ENCODE results near the gene PPIL1.
"Not testable (repeated sequence)": the region's sequence is repeated elsewhere in the genome, so short reads cannot be mapped to it uniquely, and the experiment has no call there.

Gene PPIL1

DNA sequence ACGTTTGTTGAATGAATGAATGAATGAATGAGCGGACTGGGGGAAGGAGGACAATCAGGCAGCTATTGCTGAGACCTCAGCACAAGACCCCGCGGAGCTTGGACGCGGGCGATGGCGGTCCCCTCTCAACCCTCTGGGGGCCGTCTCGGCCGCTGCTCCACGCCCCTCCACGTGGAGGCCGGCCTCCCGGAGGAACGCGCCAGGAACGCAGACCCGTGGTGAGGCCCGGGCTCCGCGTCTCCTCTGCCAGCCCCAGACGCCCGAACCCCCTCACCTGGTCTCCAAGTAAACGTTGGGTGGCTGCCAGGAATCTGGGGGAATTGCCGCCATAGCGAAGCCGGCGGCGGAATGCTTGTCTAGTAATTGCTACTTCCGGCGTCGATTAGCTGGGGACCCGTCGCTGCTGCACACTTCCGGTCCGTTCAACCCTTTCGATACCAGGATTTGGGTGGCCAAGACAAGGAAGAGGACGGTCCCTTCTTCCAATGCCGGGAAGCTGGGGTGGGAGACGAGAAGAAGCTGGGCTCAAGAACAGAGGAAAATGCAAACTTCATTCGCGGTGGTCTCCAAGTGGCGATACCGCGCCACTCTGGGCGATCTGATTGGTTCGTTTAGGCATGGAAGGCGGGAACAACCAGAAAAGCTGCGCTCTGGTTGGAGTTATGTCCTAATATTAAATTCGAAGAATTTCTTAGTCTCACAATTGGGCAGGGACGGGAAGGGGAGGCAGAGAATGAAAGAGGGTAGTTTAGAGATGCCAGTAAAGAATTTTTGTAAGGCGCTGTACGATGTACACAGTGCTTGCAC, at the start of gene PPIL1:
Gene PPIL1, minus strand, starts transcription at position 361 of the 807 bp plus-strand sequence. Its CDS starts 31 bp downstream, at position 330.
- DNase-seq (ENCODE audit: low read depth in 4 of 4, low spot score in 1 of 4) = peak; percentile 57 to 75 (median 72)

DNA sequence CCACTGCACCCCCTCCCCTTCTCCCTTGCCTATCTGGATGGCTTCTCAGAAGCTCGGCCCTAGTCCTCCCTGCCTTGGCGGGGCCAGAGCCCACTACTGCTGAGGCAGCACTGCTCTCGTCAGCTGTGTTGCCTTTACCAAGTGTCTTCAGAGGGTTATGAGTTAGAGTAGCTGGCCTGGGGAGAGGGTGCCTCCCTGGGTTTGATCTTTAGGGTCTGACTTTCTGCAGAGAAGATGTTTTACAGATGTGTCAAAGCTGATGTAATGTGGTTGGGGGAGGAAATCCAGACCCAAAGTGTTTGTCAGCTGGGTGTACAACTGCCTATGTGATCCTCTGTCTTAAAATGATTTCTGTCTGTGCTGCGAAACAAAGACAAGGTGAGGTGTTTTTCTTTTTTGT, 49.5 kb upstream of the PPIL1 start:
- DNase-seq (ENCODE audit: low read depth in 4 of 4, low spot score in 1 of 4) = no peak

- DNase-seq (ENCODE audit: low read depth in 4 of 4, low spot score in 1 of 4) = no peak
Measured at GRCh38 chr6:36920546-36920945, 45.9 kb upstream of the PPIL1 start.

DNA sequence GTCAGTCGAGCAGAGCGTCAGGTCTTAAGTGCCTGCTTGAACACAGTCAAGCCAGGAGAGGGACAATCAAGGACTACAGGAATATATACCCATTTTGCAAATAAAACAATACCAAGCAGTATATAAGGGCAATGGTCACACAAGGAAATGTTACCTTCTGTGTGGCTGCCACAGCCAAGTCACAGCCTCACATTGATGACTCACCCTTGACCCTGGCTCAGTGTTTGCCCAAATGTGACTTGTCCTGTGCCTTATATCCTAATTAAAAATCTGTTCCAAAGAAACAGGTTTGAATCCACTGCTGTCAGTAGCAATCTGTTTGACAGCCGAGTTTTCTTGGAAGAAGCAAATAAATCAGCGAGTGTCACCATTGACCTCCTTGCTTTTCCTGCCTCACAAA, 45.4 kb upstream of the PPIL1 start:
- no peak for DNase-seq (ENCODE audit: low read depth in 4 of 4, low spot score in 1 of 4)

GRCh38 chr6:36917541-36918193, 43.1 kb upstream of the PPIL1 start:
- DNase-seq (ENCODE audit: low read depth in 4 of 4, low spot score in 1 of 4) = no peak

DNA sequence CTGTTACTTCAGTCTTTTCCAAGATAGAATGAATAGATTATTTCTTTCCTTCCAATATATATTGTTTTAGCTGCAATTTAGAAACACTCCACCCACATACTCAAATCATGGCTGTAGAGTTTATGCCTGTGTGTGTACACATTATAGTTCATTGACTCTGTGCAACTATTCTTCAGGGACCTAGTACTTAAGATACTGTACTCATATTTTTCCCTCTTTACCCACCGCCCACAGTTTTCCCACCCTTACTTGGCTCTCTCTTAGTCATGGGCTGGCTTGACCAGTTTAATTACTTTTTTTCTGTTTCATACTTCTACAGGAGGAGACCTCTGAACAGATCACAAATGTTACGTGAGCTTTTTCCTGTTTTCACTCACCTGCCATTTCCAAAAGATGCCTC, 41.5 kb upstream of the PPIL1 start:
- no peak for DNase-seq (ENCODE audit: low read depth in 4 of 4, low spot score in 1 of 4)

DNA sequence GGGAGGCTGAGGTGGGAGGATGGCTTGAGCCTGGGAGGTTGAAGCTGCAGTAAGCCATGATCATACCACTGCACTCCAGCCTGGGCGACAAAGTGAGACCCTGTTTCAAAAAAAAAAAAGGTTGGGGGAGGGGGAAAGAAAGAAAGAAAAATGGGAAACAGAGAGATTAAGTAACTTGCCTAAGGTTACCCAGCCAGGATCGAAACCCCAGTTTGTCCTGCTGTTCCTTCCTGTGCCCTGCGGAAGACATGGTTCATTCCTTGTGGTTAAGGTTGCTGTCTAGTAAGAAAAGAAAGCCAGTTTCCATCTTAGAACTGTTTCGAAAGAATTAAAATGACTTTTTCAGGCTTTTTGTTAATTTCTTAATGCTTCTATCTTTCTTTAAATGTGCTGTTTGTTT, 41.0 kb upstream of the PPIL1 start:
- no peak for DNase-seq (ENCODE audit: low read depth in 4 of 4, low spot score in 1 of 4)

DNA sequence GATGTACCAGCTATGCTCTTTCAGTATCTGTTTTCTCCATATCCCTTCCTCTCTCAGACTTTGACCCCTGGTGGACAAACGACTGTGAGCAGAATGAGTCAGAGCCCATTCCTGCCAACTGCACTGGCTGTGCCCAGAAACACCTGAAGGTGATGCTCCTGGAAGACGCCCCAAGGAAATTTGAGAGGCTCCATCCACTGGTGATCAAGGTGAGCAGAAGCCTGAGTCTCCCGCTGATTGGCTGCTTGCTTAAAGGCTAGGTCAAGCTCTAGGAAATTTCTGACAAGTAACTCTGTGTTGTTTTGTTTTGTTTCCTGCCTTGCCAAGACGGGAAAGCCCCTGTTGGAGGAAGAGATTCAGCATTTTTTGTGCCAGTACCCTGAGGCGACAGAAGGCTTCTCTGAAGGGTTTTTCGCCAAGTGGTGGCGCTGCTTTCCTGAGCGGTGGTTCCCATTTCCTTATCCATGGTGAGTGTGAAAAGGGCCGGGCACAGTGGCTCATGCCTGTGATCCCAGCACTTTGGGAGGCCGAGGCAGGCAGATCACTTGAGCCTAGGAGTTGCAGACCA, 39.7 kb upstream of the PPIL1 start:
- DNase-seq (ENCODE audit: low read depth in 4 of 4, low spot score in 1 of 4) = no peak

GRCh38 chr6:36913082-36913481, 38.5 kb upstream of the PPIL1 start:
- DNase-seq (ENCODE audit: low read depth in 4 of 4, low spot score in 1 of 4) = no peak

GRCh38 chr6:36912586-36912985, 38.0 kb upstream of the PPIL1 start:
- peak in 3 of 4 experiments; percentile 13 to 37 (median 28) for DNase-seq (ENCODE audit: low read depth in 4 of 4, low spot score in 1 of 4)

GRCh38 chr6:36912030-36912454, 37.4 kb upstream of the PPIL1 start:
- peak in 1 of 4 experiments; percentile 11 for DNase-seq (ENCODE audit: low read depth in 4 of 4, low spot score in 1 of 4)

- no peak for DNase-seq (ENCODE audit: low read depth in 4 of 4, low spot score in 1 of 4)
Measured at GRCh38 chr6:36908747-36909146, 34.1 kb upstream of the PPIL1 start.

DNA sequence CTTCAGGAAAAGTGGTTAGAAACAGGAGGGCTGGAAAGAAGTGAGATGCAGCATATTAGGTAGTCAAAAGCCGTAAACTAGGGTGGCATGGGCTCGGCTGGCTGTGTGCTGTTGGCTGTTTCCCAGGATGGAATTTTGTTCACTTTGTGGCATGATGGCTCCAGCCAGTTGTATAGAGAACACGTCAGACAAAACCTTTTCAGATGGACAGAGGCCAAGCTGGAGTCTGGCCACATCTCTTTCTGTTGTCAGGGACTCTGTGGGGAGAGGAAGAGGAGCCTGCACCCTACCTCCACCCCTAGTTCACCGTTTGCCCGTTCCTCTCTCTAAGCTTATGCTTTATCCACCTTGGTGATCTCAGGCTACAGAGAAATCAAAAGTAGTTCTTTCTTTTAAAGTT, 33.2 kb upstream of the PPIL1 start:
- no peak for DNase-seq (ENCODE audit: low read depth in 4 of 4, low spot score in 1 of 4)

DNA sequence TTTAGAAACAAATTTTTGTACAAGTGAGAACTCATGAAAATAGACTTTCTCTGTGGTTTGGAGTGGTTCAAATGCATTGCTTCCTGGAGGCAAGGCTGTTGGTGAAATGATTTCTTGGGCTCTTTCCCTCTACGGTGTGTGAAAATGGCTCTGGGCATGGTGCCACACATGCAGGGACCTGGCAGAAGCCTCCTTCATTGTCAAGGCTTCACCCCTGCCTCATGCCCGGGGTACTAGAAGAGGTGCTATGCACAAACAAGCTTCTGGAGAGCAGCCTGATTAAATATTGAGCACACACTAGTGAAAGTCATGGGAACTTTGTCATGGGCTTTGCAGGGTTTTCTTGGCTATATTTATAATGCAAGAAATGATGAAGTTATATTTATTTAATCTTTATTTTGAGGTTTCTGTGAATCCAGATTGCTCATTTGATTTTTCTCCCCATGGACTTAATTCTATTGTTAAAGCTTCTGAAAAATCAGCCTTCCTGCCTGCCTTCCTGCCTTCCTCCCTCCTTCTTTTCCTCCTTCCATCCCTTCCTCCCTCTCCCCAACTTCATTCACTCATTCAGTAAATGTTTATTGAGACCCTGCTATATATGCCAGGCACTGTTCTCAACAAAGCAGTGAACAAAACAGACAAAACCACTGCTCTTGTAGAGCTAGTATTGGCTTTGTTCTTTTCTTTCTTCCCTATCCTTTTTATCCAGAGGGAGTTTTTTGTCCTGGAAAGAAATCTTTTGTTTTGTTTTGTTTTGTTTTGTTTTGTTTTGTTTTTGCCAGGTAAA, 32.1 kb upstream of the PPIL1 start:
- no peak for DNase-seq (ENCODE audit: low read depth in 4 of 4, low spot score in 1 of 4)

DNA sequence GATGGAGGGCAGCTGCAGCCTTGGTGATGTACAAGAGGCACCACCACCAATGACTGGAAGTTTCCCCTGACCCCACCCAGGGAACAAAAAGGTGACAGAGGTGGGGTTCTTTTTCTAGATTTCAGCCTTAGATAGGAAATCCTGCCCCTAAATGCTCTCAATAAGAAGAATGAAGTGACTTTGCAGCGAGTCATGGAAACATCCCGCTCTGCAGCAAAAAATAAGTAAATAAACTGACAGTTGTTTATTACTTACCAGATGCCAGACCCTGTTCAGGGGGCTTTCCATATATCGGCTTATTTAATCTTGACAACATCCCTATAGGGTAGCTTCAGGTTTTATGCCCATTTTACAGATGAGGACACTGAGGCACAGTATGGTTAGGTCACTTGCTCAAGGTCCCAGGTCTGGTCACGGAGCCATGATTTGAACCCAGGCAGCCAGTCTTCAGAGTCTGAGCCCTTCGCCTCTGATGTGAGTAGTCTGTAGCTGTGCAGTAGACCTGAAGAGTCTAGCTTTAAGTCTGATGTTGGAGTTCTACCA, 30.3 kb upstream of the PPIL1 start:
- DNase-seq (ENCODE audit: low read depth in 4 of 4, low spot score in 1 of 4) = no peak

DNA sequence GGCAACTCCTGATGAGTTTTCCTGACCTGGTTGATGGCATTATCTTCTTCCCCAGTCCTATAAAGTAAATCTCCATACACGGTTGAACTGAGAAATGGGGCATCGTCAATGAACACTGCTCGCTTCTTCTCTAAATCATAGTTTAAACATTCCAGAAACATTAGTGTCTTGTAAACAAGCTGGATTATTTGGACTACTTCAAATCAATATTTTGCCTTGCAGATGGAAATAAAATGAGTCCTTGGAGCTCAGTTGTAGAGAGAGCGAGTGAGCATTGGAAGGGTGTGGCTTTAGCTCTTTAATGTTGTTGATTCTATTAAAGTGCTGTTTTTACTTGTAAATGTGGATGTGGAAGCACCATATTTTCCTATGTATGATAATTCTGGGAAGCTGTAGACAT, 29.5 kb upstream of the PPIL1 start:
- DNase-seq (ENCODE audit: low read depth in 4 of 4, low spot score in 1 of 4) = no peak

DNA sequence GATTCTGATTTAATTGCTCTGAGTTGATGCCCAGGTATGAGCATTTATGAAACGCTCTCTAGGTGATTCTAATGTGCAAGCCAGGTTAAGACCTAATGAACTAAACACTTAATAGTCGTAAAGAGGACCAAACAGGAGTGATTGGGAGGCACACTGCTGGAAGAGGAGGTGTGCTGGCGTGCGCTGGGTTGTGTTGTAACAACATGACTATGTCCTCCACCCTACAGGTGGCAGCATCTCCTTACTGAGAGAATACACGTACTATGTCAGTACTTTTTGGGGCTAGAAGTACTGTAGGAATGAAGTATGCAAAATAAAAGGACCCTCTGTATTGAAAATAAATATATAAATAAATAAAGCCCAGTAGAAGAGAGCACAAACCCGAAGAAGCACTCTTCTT, 23.0 kb upstream of the PPIL1 start:
- no peak for DNase-seq (ENCODE audit: low read depth in 4 of 4, low spot score in 1 of 4)

DNA sequence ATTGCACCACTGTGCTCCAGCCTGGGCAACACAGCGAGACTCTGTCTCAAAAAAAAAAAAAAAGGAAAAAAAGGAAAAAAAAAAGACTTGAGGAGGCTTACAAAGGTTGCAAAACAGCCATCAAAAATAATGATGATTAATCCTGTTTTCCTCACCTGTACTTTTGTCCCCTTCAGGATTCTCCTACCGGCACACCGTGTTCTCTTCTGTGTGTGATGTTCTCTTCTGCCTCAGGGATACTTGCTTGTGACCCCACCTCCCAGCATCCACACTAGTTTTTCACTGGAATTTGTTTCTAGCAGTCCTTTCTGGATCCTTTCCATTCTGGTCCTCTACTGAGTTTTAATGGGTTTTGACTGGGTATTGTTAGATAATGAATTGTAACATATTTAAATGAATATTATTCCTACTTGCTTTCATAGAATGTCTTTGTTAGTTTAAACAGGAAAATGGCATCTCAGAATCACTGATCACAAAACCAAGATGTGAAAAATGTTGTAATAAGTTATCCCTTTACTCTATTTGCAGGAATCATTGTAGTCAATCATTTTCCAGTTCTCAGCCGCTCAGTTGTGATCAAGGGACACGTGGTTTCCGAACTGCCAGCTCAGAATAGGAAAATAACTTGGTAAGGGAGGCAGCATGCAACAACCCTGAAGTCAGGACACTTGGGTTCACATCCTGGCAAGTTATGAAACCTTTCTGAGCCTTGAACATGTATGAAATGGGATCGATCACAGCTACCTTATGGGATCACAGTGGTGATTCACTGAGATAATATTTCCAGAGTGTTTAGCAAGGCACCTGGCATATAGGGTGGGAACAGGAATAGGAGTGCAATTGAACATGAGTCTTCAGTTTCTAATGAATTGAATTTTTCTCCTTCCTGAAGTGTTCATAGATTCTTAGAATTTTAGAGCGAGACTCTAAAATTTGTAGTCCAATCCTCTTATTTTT, 19.7 kb upstream of the PPIL1 start:
- DNase-seq (ENCODE audit: low read depth in 4 of 4, low spot score in 1 of 4) = no peak

DNA sequence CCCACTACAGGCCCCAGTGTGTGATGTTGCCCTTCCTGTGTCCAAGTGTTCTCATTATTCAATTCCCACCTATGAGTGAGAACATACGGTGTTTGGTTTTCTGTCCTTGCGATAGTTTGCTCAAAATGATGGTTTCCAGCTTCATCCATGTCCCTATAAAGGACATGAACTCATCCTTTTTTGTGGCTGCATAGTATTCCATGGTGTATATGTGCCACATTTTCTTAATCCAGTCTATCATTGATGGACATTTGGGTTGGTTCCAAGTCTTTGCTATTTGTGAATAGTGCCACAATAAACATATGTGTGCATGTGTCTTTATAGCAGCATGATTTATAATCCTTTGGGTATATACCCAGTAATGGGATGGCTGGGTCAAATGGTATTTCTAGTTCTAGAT, 16.6 kb upstream of the PPIL1 start:
- not testable (repeated sequence) for DNase-seq (ENCODE audit: low read depth in 4 of 4, low spot score in 1 of 4)

GRCh38 chr6:36890112-36890663, 15.6 kb upstream of the PPIL1 start:
- no peak for DNase-seq (ENCODE audit: low read depth in 4 of 4, low spot score in 1 of 4)
